Purkinje cell (primary cell): Measurements from ENCODE around the gene MYLK3. TPM values are rescaled to one million over a fixed set of nuclear protein-coding genes. Genes with fewer than 3 reads are reported as not detected.

Source experiments
- polyA plus RNA-seq: library from polyadenylated mRNA; unstranded; fragments of >200 nt; fragmentation: Nextera tagmentation; gene quantifications from 2 replicates; pipeline ENCODE4 v1.2.1, GENCODE V29; 2014

MYLK3 gene
- 0.35 TPM in 1 of 2 replicates, not detected in the other for polyA plus RNA-seq

GRCh38 chr16:46747777-46748651 is at the start of gene MYLK3:
Gene MYLK3 (minus strand): TSS chr16:46748344. CDS start chr16:46748193, 151 bp downstream.

GRCh38 chr16:46689365-46690280 is 58.5 kb downstream of the MYLK3 start, which contains the start of gene ORC6:
Gene ORC6 (plus strand): TSS chr16:46689659. CDS start chr16:46689706, 47 bp downstream.

GRCh38 chr16:46688654-46689364 is 59.3 kb downstream of the MYLK3 start, which contains the start of gene VPS35:
Gene VPS35 (minus strand): TSS chr16:46689178. CDS start chr16:46689133, 45 bp downstream.

Other genes starting within 250 kb of the MYLK3 start
- gene SHCBP1, start 127.0 kb downstream of the MYLK3 start, polyA plus RNA-seq: 7.8 and 11.9 TPM in 2 replicates
- gene VPS35, start 59.2 kb downstream of the MYLK3 start, polyA plus RNA-seq: 180 and 202 TPM in 2 replicates
- 2.2 and 8.5 TPM in 2 replicates for gene ORC6, start 58.7 kb downstream of the MYLK3 start, polyA plus RNA-seq
- 6.0 and 12.9 TPM in 2 replicates for gene C16orf87, start 82.8 kb upstream of the MYLK3 start, polyA plus RNA-seq
- 7.0 and 14.0 TPM in 2 replicates for gene GPT2, start 136.0 kb upstream of the MYLK3 start, polyA plus RNA-seq
- gene DNAJA2, start 225.3 kb upstream of the MYLK3 start, polyA plus RNA-seq: 173 and 189 TPM in 2 replicates